Measurements from ENCODE around the gene SPINK1.

DNA sequence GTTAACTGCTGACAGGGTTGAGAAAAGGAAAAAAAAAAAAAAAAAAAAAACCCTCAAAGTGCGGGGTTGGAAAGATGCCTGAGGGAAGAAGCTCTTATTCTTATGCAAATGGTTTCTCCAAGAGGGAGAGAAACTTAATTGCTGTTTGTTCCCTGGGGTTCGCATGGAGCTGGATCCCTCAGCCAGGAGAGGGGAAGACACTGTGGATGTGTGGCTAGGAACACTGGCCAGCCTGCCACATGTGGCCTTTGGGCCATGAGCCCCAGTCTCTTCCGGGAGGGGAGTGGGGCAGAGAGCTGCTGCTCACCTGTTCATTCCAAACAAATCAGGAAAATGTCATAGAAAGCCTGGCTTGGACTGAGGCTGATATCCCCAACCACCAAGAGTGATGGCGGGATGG lies 37.6 kb upstream of the SPINK1 start:
- TF ChIP-seq CTCF (conservative IDR thresholded peaks at IDR 0.05 in 1 of 2, IDR thresholded peaks at IDR 0.05 in 1 of 2; ENCODE audit: extremely low read depth in 1 of 2, insufficient read depth in 1 of 2, low read depth in 1 of 2, low read length in 2 of 2), result no peak
- TF ChIP-seq EZH2 (IDR thresholded peaks at IDR 0.05; ENCODE audit: borderline replicate concordance, low read length), result no peak

Data from mammary epithelial cell (primary cell).